ENCODE results near the gene GALNT3. TPM values are rescaled to one million over a fixed set of nuclear protein-coding genes. Genes with fewer than 3 reads are reported as not detected.

Gene GALNT3
- total and polyA plus RNA-seq, 7 donors = 0.10 to 0.99 (median 0.19) TPM; not detected in 2

GRCh38 chr2:165827016-165827920, 33.2 kb upstream of the GALNT3 start:
- intact Hi-C loops (cut with DNase I) = no loop called here
- ATAC-seq (no peak), DNase-seq (no peak)
- TF ChIP-seq, protein P1, sequence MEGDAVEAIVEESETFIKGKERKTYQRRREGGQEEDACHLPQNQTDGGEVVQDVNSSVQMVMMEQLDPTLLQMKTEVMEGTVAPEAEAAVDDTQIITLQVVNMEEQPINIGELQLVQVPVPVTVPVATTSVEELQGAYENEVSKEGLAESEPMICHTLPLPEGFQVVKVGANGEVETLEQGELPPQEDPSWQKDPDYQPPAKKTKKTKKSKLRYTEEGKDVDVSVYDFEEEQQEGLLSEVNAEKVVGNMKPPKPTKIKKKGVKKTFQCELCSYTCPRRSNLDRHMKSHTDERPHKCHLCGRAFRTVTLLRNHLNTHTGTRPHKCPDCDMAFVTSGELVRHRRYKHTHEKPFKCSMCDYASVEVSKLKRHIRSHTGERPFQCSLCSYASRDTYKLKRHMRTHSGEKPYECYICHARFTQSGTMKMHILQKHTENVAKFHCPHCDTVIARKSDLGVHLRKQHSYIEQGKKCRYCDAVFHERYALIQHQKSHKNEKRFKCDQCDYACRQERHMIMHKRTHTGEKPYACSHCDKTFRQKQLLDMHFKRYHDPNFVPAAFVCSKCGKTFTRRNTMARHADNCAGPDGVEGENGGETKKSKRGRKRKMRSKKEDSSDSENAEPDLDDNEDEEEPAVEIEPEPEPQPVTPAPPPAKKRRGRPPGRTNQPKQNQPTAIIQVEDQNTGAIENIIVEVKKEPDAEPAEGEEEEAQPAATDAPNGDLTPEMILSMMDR (IDR thresholded peaks at IDR 0.05) = no peak
- Histone ChIP-seq H3K4me3 (no peak overlapping the region), H3K27ac (no peak overlapping the region), H3K27me3 (ENCODE audit: insufficient read depth in 3 of 3, low read length in 2 of 3) (no peaks in the 10 kb centered on the region), H3K9me3 (no peaks in the 10 kb centered on the region), H3K36me3 (ENCODE audit: insufficient read depth in 1 of 2, low read depth in 1 of 2) (no peaks in the 10 kb centered on the region), H3K4me1 (no peaks in the 10 kb centered on the region)
- 65 to 68% (median 66%) methylated on average over 3 of the region's 3 CpGs for WGBS, 3 donors

- WGBS, 3 donors = 5 to 13% (median 12%) methylated on average over 2 of the region's 2 CpGs
- no peak overlapping the region for H3K27ac ChIP-seq
- TF ChIP-seq, protein P1 (IDR thresholded peaks at IDR 0.05) = no peak
- DNase-seq (no peak), ATAC-seq (no peak)
- H3K9me3 ChIP-seq = no peaks in the 10 kb centered on the region
- no peaks in the 10 kb centered on the region for H3K36me3 ChIP-seq (ENCODE audit: insufficient read depth in 1 of 2, low read depth in 1 of 2)
- no peak overlapping the region for H3K4me3 ChIP-seq
- H3K27me3 ChIP-seq (ENCODE audit: insufficient read depth in 3 of 3, low read length in 2 of 3) = no peaks in the 10 kb centered on the region
- no peaks in the 10 kb centered on the region for H3K4me1 ChIP-seq
- intact Hi-C loops (cut with DNase I) = no loop called here
Measured at GRCh38 chr2:165825041-165825440, 31.0 kb upstream of the GALNT3 start.

DNA sequence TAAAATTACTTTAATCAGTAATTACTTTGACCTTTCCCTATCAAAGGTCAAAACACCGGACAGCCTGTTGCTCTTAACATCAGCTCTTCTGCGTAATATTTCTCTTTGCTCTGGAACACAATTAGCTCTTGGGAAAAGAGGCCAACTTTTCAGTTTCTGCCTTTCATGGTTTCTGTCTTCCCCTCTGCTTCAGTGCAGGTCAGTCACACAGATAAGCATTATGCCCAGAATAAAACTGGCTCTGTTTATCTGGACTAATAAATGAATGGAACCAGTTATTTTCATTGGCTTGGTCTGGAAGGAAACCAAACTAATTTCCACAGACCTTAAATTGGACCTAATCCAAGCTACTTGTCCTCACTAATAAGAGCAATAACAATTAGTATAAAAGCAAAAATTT, 26.2 kb upstream of the GALNT3 start:
- no peak overlapping the region for H3K4me3 ChIP-seq
- DNase-seq (no peak), ATAC-seq (no peak)
- WGBS, 3 donors = 52 to 71% (median 59%) methylated on average over 2 of the region's 2 CpGs
- H3K36me3 ChIP-seq (ENCODE audit: insufficient read depth in 1 of 2, low read depth in 1 of 2) = peaks cover 0 to 2% of the 10 kb centered on the region in 2 donors
- TF ChIP-seq, protein P1 (IDR thresholded peaks at IDR 0.05) = no peak
- no peaks in the 10 kb centered on the region for H3K27me3 ChIP-seq (ENCODE audit: insufficient read depth in 3 of 3, low read length in 2 of 3)
- H3K27ac ChIP-seq = no peak overlapping the region
- intact Hi-C loops (cut with DNase I) = no loop called here
- H3K9me3 ChIP-seq = no peaks in the 10 kb centered on the region
- no peaks in the 10 kb centered on the region for H3K4me1 ChIP-seq

- TF ChIP-seq, protein P1 (IDR thresholded peaks at IDR 0.05) = no peak
- DNase-seq (no peak), ATAC-seq (no peak)
- Histone ChIP-seq H3K27ac (no peak overlapping the region), H3K27me3 (ENCODE audit: insufficient read depth in 3 of 3, low read length in 2 of 3) (no peaks in the 10 kb centered on the region), H3K36me3 (ENCODE audit: insufficient read depth in 1 of 2, low read depth in 1 of 2) (peaks cover 0 to 2% of the 10 kb centered on the region in 2 donors), H3K9me3 (no peaks in the 10 kb centered on the region), H3K4me3 (no peak overlapping the region), H3K4me1 (no peaks in the 10 kb centered on the region)
- WGBS, 3 donors = 86 to 96% (median 93%) methylated on average over 1 of the region's 1 CpG
- intact Hi-C loops (cut with DNase I) = no loop called here
Measured at GRCh38 chr2:165818920-165819319, 24.9 kb upstream of the GALNT3 start.

All from psoas muscle (tissue), 8 donors.